Brain pericyte (primary cell): ENCODE measurements around the gene SLC25A28.

Experiments
- DNase-seq: peaks from one replicate; pipeline ENCODE4 v3.0.0-alpha.2; 2012; ENCODE audit warnings: low read depth, low spot score

SLC25A28 gene

GRCh38 chr10:99590799-99591198 is 29.4 kb downstream of the SLC25A28 start:
- DNase-seq, result no peak

- DNase-seq, result no peak
Measured at GRCh38 chr10:99583687-99584086, 36.6 kb downstream of the SLC25A28 start.

GRCh38 chr10:99582255-99582770 is 37.9 kb downstream of the SLC25A28 start:
- DNase-seq, result no peak

GRCh38 chr10:99579971-99580370 is 40.3 kb downstream of the SLC25A28 start:
- no peak for DNase-seq

GRCh38 chr10:99573790-99574189 is 46.4 kb downstream of the SLC25A28 start:
- no peak for DNase-seq

- DNase-seq, result no peak
Measured at GRCh38 chr10:99571816-99572215, 48.4 kb downstream of the SLC25A28 start.

- DNase-seq, result no peak
Measured at GRCh38 chr10:99569961-99570360, 50.3 kb downstream of the SLC25A28 start.

- no peak for DNase-seq
Measured at GRCh38 chr10:99569253-99569939, 50.8 kb downstream of the SLC25A28 start.

- DNase-seq, result no peak
Measured at GRCh38 chr10:99565166-99565565, 55.1 kb downstream of the SLC25A28 start.

- no peak for DNase-seq
Measured at GRCh38 chr10:99564361-99564760, 55.9 kb downstream of the SLC25A28 start.

GRCh38 chr10:99562631-99563030 is 57.6 kb downstream of the SLC25A28 start:
- no peak for DNase-seq
